ENCODE data around the gene MAPK14. TPM values are rescaled to one million over a fixed set of nuclear protein-coding genes. Genes with fewer than 3 reads are reported as not detected.
"Not testable (repeated sequence)": the region's sequence is repeated elsewhere in the genome, so short reads cannot be mapped to it uniquely, and the experiment has no call there.

Gene MAPK14
- polyA plus RNA-seq, 2 of the 4 experiments (the other 2 are of a cell fraction), result 19.4 to 36.7 TPM

DNA sequence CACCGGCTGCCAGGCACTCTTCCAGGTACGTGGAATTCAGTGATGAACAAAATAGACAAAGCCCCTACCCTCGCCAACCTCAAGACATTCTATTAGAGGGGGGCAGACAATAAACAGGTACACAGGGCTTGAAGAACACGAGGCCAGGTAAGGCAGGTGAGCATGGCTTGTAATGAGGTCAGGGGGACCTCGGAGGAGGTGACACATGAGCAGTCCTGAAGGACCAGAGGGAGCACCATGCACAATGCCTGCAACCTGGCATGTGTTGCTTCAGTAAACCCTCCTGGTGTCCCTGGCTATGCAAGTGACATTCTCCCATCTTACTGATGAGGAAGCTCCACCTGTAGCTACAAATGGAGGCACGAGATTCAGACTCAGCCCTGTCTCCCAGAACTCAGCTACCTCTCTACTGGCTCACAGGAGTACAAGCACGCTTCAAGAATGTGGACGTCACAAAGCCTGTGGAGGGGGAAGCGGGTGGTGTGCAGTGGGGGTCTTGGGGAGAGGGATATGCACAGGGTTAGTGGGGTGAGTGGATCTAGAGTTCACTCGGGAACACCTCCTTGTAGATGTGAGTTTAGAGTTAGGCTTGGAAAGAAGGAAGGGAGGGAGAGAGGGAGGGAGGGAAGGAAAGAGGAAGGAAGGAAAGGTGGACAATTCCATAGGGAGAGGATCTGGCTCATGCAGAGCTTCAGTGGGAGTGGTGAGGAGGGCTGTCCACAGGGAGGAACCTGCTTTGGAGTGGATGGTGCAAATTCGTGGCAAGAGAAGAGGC, 95.1 kb downstream of the MAPK14 start (continued):
- TF ChIP-seq, protein P1, sequence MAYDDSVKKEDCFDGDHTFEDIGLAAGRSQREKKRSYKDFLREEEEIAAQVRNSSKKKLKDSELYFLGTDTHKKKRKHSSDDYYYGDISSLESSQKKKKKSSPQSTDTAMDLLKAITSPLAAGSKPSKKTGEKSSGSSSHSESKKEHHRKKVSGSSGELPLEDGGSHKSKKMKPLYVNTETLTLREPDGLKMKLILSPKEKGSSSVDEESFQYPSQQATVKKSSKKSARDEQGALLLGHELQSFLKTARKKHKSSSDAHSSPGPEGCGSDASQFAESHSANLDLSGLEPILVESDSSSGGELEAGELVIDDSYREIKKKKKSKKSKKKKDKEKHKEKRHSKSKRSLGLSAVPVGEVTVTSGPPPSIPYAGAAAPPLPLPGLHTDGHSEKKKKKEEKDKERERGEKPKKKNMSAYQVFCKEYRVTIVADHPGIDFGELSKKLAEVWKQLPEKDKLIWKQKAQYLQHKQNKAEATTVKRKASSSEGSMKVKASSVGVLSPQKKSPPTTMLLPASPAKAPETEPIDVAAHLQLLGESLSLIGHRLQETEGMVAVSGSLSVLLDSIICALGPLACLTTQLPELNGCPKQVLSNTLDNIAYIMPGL (CRISPR knock-in tag; IDR thresholded peaks at IDR 0.05; ENCODE audit: borderline replicate concordance), result no peak
- TF ChIP-seq, protein P2, sequence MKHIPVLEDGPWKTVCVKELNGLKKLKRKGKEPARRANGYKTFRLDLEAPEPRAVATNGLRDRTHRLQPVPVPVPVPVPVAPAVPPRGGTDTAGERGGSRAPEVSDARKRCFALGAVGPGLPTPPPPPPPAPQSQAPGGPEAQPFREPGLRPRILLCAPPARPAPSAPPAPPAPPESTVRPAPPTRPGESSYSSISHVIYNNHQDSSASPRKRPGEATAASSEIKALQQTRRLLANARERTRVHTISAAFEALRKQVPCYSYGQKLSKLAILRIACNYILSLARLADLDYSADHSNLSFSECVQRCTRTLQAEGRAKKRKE (CRISPR knock-in tag; IDR thresholded peaks at IDR 0.05; ENCODE audit: low read depth), result no peak
- no peak for TF ChIP-seq NFE2L2 (conservative IDR thresholded peaks at IDR 0.05; ENCODE audit: low read length)

DNA sequence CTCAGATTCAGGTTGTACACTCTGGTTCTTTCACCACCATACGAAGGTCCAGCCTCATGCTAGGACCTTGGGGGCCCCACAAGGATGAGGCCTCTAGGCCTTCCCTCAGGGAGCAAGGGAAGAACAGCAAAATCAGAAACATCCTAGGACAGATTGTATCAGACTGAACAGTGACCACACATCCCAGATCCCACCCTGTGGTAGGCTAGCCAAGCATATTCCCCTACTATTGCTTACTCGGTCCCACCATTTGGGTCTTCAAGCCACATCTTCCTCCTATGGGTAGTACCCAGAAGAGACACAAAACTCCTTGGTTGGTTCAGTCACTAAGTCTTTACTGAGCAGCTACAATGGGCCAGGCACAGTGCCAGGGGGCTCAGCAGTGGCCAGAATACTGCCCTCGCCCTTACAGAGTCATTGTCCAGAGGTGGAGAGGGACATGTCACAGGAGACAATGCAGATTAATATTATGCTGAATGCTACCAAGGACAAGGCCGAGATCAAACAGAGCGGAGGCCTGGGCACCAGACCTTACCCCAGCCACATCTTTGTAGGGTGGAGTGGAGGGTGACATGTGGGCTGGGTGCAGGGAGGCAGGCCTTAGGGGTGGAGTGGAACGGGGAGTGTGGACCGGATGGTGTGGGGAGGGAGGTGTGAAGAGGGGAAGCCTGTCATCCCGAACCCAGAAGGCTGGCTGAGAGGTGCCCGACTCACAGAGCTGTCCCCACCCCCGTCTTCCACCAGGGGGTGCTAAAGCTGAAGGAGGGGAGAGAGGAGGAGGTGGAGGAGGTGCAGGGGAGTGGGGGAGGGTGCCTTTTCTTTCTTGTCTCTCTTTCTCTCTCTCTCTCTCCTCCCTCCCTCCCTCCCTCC, 95.9 kb downstream of the MAPK14 start:
- Histone ChIP-seq H3K27ac (peak overlapping the region in 1 of 2 experiments; percentile 59; a peak in 1 of 6 replicates), H3K4me1 (peaks cover 23% of the 10 kb centered on the region), H3K9me3 (no peaks in the 10 kb centered on the region), H3K4me2 (peak overlapping the region; percentile 31; the same call in 2 of the 3 replicates), H3K4me3 (no peak overlapping the region)
- no peak for FAIRE-seq
- no peak for TF ChIP-seq RCOR1 (IDR thresholded peaks at IDR 0.05; ENCODE audit: low read depth, low read length)
- TF ChIP-seq, protein P3, sequence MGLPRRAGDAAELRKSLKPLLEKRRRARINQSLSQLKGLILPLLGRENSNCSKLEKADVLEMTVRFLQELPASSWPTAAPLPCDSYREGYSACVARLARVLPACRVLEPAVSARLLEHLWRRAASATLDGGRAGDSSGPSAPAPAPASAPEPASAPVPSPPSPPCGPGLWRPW (IDR thresholded peaks at IDR 0.05), result no peak
- TF ChIP-seq, protein P4, sequence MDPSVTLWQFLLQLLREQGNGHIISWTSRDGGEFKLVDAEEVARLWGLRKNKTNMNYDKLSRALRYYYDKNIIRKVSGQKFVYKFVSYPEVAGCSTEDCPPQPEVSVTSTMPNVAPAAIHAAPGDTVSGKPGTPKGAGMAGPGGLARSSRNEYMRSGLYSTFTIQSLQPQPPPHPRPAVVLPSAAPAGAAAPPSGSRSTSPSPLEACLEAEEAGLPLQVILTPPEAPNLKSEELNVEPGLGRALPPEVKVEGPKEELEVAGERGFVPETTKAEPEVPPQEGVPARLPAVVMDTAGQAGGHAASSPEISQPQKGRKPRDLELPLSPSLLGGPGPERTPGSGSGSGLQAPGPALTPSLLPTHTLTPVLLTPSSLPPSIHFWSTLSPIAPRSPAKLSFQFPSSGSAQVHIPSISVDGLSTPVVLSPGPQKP (IDR thresholded peaks at IDR 0.05; ENCODE audit: low read depth, low read length), result no peak
- TF ChIP-seq HOXB5 (CRISPR knock-in tag; IDR thresholded peaks at IDR 0.05), result no peak
- peak; percentile 56 to 61 for TF ChIP-seq RAD21 (conservative IDR thresholded peaks at IDR 0.05 in 1 of 2, IDR thresholded peaks at IDR 0.05 in 1 of 2)
- no peak for TF ChIP-seq MYC (IDR thresholded peaks at IDR 0.05; ENCODE audit: borderline replicate concordance, low read length)
- no peak for TF ChIP-seq TP53 (CRISPR knock-in tag; IDR thresholded peaks at IDR 0.05)
- TF ChIP-seq ZFP36 (IDR thresholded peaks at IDR 0.05; ENCODE audit: borderline replicate concordance, partially characterized antibody), result no peak
- no peak for TF ChIP-seq EHF (CRISPR knock-in tag; IDR thresholded peaks at IDR 0.05)
- TF ChIP-seq, protein P5, sequence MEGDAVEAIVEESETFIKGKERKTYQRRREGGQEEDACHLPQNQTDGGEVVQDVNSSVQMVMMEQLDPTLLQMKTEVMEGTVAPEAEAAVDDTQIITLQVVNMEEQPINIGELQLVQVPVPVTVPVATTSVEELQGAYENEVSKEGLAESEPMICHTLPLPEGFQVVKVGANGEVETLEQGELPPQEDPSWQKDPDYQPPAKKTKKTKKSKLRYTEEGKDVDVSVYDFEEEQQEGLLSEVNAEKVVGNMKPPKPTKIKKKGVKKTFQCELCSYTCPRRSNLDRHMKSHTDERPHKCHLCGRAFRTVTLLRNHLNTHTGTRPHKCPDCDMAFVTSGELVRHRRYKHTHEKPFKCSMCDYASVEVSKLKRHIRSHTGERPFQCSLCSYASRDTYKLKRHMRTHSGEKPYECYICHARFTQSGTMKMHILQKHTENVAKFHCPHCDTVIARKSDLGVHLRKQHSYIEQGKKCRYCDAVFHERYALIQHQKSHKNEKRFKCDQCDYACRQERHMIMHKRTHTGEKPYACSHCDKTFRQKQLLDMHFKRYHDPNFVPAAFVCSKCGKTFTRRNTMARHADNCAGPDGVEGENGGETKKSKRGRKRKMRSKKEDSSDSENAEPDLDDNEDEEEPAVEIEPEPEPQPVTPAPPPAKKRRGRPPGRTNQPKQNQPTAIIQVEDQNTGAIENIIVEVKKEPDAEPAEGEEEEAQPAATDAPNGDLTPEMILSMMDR (IDR thresholded peaks at IDR 0.05), result peak; percentile 41; the same call in 2 of the 3 replicates
- no peak for TF ChIP-seq RFX5 (IDR thresholded peaks at IDR 0.05)
- no peak for TF ChIP-seq NPAS2 (CRISPR knock-in tag; IDR thresholded peaks at IDR 0.05; ENCODE audit: borderline replicate concordance)
- TF ChIP-seq KDM5A (IDR thresholded peaks at IDR 0.05), result no peak
- peak; percentile 58; the same call in 2 of the 3 replicates for TF ChIP-seq SMC3 (IDR thresholded peaks at IDR 0.05)
- no peak for TF ChIP-seq NR3C1 (IDR thresholded peaks at IDR 0.05)
- TF ChIP-seq RARB (CRISPR knock-in tag; IDR thresholded peaks at IDR 0.05), result no peak
- no peak for TF ChIP-seq ZSCAN20 (CRISPR knock-in tag; IDR thresholded peaks at IDR 0.05)
- ChIA-PET CTCF (interaction anchor here (0.6 to 1.5 kb wide), 9 partner anchors 12 to 241 kb away, joined by 3 to 5 read pairs (median 3); no protein-coding TSS in a partner anchor), POLR2A (no interaction called here)
- ATAC-seq, result peak; percentile 75 to 88
- WGBS (ENCODE audit: missing lambda C conversion rate), result 47% methylated on average over 9 of the region's 10 CpGs
- peak; percentile 55 to 73 for DNase-seq (ENCODE audit: low read depth in 1 of 2, low spot score in 1 of 2)

DNA sequence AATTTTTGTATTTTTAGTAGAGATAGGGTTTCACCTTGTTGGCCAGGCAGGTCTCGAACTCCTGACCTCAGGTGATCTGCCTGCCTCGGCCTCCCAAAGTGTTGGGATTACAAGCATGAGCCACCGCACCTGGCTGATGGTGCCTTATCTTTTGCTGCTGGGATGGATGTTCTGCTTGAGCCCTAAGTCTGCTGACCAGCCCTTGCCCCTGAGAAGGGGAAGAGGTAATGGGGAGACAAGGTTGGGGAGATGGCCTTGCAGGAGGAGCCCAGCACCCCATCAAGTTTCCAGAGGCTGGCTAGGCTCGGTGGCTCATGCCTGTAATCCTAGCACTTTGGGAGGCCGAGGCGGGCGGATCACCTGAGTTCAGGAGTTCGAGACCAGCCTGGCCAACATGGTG, 96.7 kb downstream of the MAPK14 start:
- CTCF ChIA-PET, result interaction anchor here (0.7 to 1.5 kb wide), 8 partner anchors 9 to 236 kb away, joined by 3 to 5 read pairs (median 3); no protein-coding TSS in a partner anchor
- H3K9me3 ChIP-seq; ATAC-seq; POLR2A ChIA-PET; H3K4me3 ChIP-seq; FAIRE-seq; DNase-seq (ENCODE audit: low read depth in 1 of 2, low spot score in 1 of 2): not testable (repeated sequence)
- peaks cover 23% of the 10 kb centered on the region for H3K4me1 ChIP-seq
- WGBS (ENCODE audit: missing lambda C conversion rate), result 50% methylated on average over 3 of the region's 8 CpGs
- peak overlapping the region in 1 of 2 experiments; percentile 59; a peak in 1 of 6 replicates for H3K27ac ChIP-seq
- H3K4me2 ChIP-seq, result peak overlapping the region; percentile 31; the same call in 2 of the 3 replicates
